SK-N-SH (cell line): ENCODE data around the gene RBM33. TPM values are rescaled to one million over a fixed set of nuclear protein-coding genes. Genes with fewer than 3 reads are reported as not detected.

Experiments
- CTCF ChIA-PET: fragments of 300-600, 350-600 bp; formaldehyde crosslinking; extraction: SDS; loops from one replicate; lab custom pipeline; 2021; lab: Yijun Ruan, JAX
- POLR2A ChIA-PET: fragments of 350-600 bp; sonication (Branson Sonifier 250); formaldehyde crosslinking; extraction: SDS; loops from one replicate; lab custom pipeline; 2020; ENCODE audit warnings: antibody characterized with exemption, inconsistent platforms; lab: Yijun Ruan, JAX
- DNase-seq: peaks from one replicate; pipeline ENCODE4 v3.0.0; 2012
- H2AFZ ChIP-seq: fragments of 200-600 bp; sonication (generic); 2 replicates; pipeline ENCODE4 v1.8.1; 2016; ENCODE audit warnings: antibody characterized with exemption, mild to moderate bottlenecking, low read depth
- H3F3A ChIP-seq: fragments of 200-600 bp; sonication (generic); replicated peaks from 2 replicates; pipeline ENCODE3; 2016; ENCODE audit warnings: antibody characterized with exemption, mild to moderate bottlenecking; ENCODE audit not compliant: insufficient read depth
- H3K27ac ChIP-seq, 2 experiments: fragments of 200-500 bp in 1 of 2; fragments of 200-600 bp in 1 of 2; sonication (Bioruptor generic) in 1 of 2; sonication (generic), shearing (Covaris generic) in 1 of 2; 2 replicates each; pipeline versions ENCODE4 v1.5.1 to v1.6.1; 2014 to 2016; ENCODE audit warnings: low read depth in 2 of 2, inconsistent platforms in 1 of 2, low read length in 1 of 2, mild to moderate bottlenecking in 1 of 2, mixed read lengths in 1 of 2
- H3K27me3 ChIP-seq: fragments of 200-600 bp; sonication (generic), shearing (Covaris generic); 2 replicates; pipeline ENCODE4 v1.6.1; 2016; ENCODE audit warnings: mixed run types; ENCODE audit not compliant: insufficient read depth
- H3K36me3 ChIP-seq, 2 experiments: fragments of 200-500 bp in 1 of 2; fragments of 200-600 bp in 1 of 2; sonication (Bioruptor generic) in 1 of 2; sonication (generic) in 1 of 2; replicated peaks in 1 of 2; 2 replicates each; pipeline versions ENCODE3 to v1.5.1; 2014 to 2016; ENCODE audit warnings: low read length in 1 of 2, mild to moderate bottlenecking in 1 of 2; ENCODE audit not compliant: insufficient read depth in 2 of 2, control insufficient read depth in 1 of 2
- H3K4me1 ChIP-seq, 2 experiments: fragments of 200-500 bp in 1 of 2; fragments of 200-600 bp in 1 of 2; sonication (Bioruptor generic) in 1 of 2; sonication (generic), shearing (Covaris generic) in 1 of 2; 2 replicates each; pipeline versions ENCODE4 v1.5.1 to v1.6.1; 2014 to 2016; ENCODE audit warnings: low read depth in 1 of 2, low read length in 1 of 2, mixed run types in 1 of 2; ENCODE audit not compliant: insufficient read depth in 2 of 2, control insufficient read depth in 1 of 2
- H3K4me2 ChIP-seq: fragments of 200-600 bp; sonication (generic), shearing (Covaris generic); 2 replicates; pipeline ENCODE4 v1.6.1; 2017; ENCODE audit warnings: mixed run types
- H3K4me3 ChIP-seq, 2 experiments: fragments of 200-500 bp in 1 of 2; fragments of 200-600 bp in 1 of 2; sonication (Bioruptor generic) in 1 of 2; sonication (generic), shearing (Covaris generic) in 1 of 2; 2 replicates each; pipeline versions ENCODE4 v1.5.1 to v1.8.1; 2014 to 2016; ENCODE audit warnings: low read depth in 2 of 2, inconsistent platforms in 1 of 2, low read length in 1 of 2, mild to moderate bottlenecking in 1 of 2, mixed read lengths in 1 of 2, moderate library complexity in 1 of 2
- H3K79me2 ChIP-seq: fragments of 200-600 bp; sonication (generic); 2 replicates; pipeline ENCODE4 v1.8.1; 2017; ENCODE audit warnings: mild to moderate bottlenecking; ENCODE audit not compliant: insufficient read depth
- H3K9ac ChIP-seq: fragments of 200-600 bp; sonication (generic); 2 replicates; pipeline ENCODE4 v1.6.1; 2017; ENCODE audit warnings: mixed run types
- H3K9me2 ChIP-seq: fragments of 200-600 bp; sonication (generic); 2 replicates; pipeline ENCODE4 v1.6.1; 2017; ENCODE audit warnings: mixed run types
- H3K9me3 ChIP-seq: fragments of 200-600 bp; sonication (generic); 2 replicates; pipeline ENCODE4 v1.6.1; 2017; ENCODE audit warnings: mixed run types, mild to moderate bottlenecking, moderate library complexity
- H4K20me1 ChIP-seq: fragments of 200-600 bp; sonication (generic); 2 replicates; pipeline ENCODE4 v1.6.1; 2017; ENCODE audit warnings: mild to moderate bottlenecking, mixed run types; ENCODE audit not compliant: insufficient read depth
- EP300 ChIP-seq, 2 experiments: IDR thresholded peaks; 2 replicates each; pipeline versions ENCODE4 v1.4.0 to v1.6.1; 2012; ENCODE audit warnings: borderline replicate concordance in 1 of 2, low read depth in 1 of 2, low read length in 1 of 2
- EZH2phosphoT487 ChIP-seq: fragments of 200-600 bp; sonication (generic); IDR thresholded peaks from 2 replicates; pipeline ENCODE4 v1.6.1; 2017; ENCODE audit warnings: low read depth, mixed run types, mild to moderate bottlenecking, antibody characterized with exemption, moderate library complexity, borderline replicate concordance
- FOSL2 ChIP-seq: IDR thresholded peaks from 2 replicates; pipeline ENCODE4 v1.4.0; 2012; ENCODE audit warnings: low read depth, mild to moderate bottlenecking, moderate library complexity, borderline replicate concordance
- GATA2 ChIP-seq: sonication (generic); formaldehyde crosslinking; IDR thresholded peaks from 2 replicates; pipeline ENCODE4 v1.5.0; 2020; ENCODE audit warnings: mild to moderate bottlenecking, missing genetic modification reagents
- MEF2A ChIP-seq: IDR thresholded peaks from 2 replicates; pipeline ENCODE4 v1.4.0; 2012; ENCODE audit warnings: low read depth, borderline replicate concordance
- RCOR1 ChIP-seq: fragments of 150-350 bp; IDR thresholded peaks from 2 replicates; pipeline ENCODE4 v1.6.1; 2017; ENCODE audit warnings: antibody characterized with exemption, low read length
- RXRA ChIP-seq: IDR thresholded peaks from 2 replicates; pipeline ENCODE4 v1.4.0; 2012; ENCODE audit warnings: low read depth, mild to moderate bottlenecking, borderline replicate concordance
- SIN3A ChIP-seq: IDR thresholded peaks from 2 replicates; pipeline ENCODE4 v1.6.1; 2012; ENCODE audit warnings: low read depth, mild to moderate bottlenecking, low read length, moderate library complexity, borderline replicate concordance
- SMC3 ChIP-seq: IDR thresholded peaks from 2 replicates; pipeline ENCODE4 v1.6.1; 2012; ENCODE audit warnings: low read depth, low read length, improper control_type of control experiment
- TEAD4 ChIP-seq: IDR thresholded peaks from 2 replicates; pipeline ENCODE4 v1.4.0; 2012; ENCODE audit warnings: mild to moderate bottlenecking, borderline replicate concordance; ENCODE audit not compliant: insufficient read depth
- WGBS: methylation state at CpG from one replicate; pipeline ENCODE4 v1.1.6; 2017; ENCODE audit warnings: low lambda C conversion rate; 5-methylcytosine and 5-hydroxymethylcytosine counted together
- polyA plus RNA-seq, 3 experiments: library from polyadenylated mRNA; depleted of rRNA; stranded (reverse); fragments of >200 nt; gene quantifications; 2 replicates each; pipeline ENCODE4 v1.2.3, GENCODE V29; 2012
- TF ChIP-seq, protein P1 (sequence below): fragments of 200-600 bp; sonication (generic); IDR thresholded peaks from 2 replicates; pipeline ENCODE4 v1.6.1; 2017; ENCODE audit warnings: antibody characterized with exemption, mild to moderate bottlenecking, moderate library complexity
- TF ChIP-seq, protein P2 (sequence below): IDR thresholded peaks from 2 replicates; pipeline ENCODE4 v1.4.0; 2012; ENCODE audit warnings: low read depth, borderline replicate concordance
- TF ChIP-seq, protein P3 (sequence below): fragments of 150-350 bp; IDR thresholded peaks from 2 replicates; pipeline ENCODE4 v1.6.1; 2017; ENCODE audit warnings: antibody characterized with exemption, low read length, low read depth, borderline replicate concordance
- TF ChIP-seq, protein P4 (sequence below): IDR thresholded peaks from 2 replicates; pipeline ENCODE4 v1.4.0; 2012; ENCODE audit warnings: low read depth, borderline replicate concordance

RBM33 gene
- polyA plus RNA-seq, 1 of the 3 experiments (the other 2 are of a cell fraction), result 13.8 TPM

DNA sequence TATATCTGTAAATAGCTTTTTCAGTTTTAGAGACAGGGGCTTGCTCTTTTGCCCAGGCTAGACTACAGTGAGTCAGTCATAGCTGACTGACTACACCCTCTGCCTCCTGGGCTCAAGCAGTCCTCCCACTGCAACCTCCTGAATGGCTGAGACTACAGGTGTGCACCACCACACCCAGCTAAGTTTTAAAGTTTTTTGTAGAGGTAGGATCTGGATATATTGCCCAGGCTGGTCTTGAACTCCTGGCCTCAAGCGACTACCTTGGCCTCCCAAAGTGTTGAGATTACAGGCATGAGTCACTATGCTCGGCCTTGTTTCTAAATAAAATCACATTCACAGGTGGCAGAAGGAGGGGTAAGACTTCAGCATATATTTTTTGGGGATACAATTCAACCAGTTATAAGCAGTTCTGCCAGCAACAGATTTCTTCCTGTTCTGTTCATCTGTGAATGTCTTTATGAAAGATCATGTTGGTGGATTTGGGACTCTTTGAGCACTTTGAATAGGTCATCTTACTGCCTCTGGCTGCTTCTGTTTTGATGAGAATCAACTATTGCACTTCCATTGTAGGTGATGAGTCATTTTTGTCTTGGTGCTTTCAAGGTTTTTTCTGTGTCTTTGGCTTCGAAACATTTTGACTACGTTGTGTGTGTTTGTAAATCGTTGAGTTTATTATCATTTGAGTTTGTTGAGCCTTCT, 15.7 kb downstream of the RBM33 start (continued):
- TF ChIP-seq, protein P1, sequence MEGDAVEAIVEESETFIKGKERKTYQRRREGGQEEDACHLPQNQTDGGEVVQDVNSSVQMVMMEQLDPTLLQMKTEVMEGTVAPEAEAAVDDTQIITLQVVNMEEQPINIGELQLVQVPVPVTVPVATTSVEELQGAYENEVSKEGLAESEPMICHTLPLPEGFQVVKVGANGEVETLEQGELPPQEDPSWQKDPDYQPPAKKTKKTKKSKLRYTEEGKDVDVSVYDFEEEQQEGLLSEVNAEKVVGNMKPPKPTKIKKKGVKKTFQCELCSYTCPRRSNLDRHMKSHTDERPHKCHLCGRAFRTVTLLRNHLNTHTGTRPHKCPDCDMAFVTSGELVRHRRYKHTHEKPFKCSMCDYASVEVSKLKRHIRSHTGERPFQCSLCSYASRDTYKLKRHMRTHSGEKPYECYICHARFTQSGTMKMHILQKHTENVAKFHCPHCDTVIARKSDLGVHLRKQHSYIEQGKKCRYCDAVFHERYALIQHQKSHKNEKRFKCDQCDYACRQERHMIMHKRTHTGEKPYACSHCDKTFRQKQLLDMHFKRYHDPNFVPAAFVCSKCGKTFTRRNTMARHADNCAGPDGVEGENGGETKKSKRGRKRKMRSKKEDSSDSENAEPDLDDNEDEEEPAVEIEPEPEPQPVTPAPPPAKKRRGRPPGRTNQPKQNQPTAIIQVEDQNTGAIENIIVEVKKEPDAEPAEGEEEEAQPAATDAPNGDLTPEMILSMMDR, result no peak
- TF ChIP-seq MEF2A (no peak), SMC3 (no peak)

DNA sequence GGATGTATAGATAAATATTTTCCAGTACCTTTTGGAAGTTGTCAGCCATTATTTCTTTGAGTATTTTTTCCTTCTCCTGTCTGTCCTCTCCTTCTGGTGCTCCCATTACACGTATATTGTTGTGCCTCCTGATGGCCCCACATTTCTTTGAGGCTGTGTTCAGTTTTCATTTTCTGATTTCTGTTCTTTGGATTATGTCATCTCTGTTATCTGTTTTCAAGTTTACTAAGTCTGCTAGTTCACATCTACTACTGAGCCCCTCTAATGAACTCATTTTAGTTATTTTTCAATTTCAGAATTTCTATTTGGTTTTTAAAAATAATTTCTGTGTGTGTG, 16.3 kb downstream of the RBM33 start:
- no peak for DNase-seq
- H3K79me2 ChIP-seq, result peaks cover 99% of the 10 kb centered on the region
- no peak overlapping the region for H3K4me2 ChIP-seq
- H3K27me3 ChIP-seq, result no peaks in the 10 kb centered on the region
- TF ChIP-seq TEAD4, result no peak
- TF ChIP-seq, protein P2, sequence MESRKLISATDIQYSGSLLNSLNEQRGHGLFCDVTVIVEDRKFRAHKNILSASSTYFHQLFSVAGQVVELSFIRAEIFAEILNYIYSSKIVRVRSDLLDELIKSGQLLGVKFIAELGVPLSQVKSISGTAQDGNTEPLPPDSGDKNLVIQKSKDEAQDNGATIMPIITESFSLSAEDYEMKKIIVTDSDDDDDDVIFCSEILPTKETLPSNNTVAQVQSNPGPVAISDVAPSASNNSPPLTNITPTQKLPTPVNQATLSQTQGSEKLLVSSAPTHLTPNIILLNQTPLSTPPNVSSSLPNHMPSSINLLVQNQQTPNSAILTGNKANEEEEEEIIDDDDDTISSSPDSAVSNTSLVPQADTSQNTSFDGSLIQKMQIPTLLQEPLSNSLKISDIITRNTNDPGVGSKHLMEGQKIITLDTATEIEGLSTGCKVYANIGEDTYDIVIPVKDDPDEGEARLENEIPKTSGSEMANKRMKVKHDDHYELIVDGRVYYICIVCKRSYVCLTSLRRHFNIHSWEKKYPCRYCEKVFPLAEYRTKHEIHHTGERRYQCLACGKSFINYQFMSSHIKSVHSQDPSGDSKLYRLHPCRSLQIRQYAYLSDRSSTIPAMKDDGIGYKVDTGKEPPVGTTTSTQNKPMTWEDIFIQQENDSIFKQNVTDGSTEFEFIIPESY, result no peak
- no peak for TF ChIP-seq SIN3A
- TF ChIP-seq GATA2, result no peak
- TF ChIP-seq, protein P3, sequence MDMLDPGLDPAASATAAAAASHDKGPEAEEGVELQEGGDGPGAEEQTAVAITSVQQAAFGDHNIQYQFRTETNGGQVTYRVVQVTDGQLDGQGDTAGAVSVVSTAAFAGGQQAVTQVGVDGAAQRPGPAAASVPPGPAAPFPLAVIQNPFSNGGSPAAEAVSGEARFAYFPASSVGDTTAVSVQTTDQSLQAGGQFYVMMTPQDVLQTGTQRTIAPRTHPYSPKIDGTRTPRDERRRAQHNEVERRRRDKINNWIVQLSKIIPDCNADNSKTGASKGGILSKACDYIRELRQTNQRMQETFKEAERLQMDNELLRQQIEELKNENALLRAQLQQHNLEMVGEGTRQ, result no peak
- TF ChIP-seq EZH2phosphoT487, result no peak
- no peak for TF ChIP-seq FOSL2
- no peak for TF ChIP-seq EP300 (IDR thresholded peaks at IDR 0.05; ENCODE audit: borderline replicate concordance in 1 of 2, low read depth in 1 of 2, low read length in 1 of 2)
- no peak for TF ChIP-seq RXRA
- TF ChIP-seq, protein P4, sequence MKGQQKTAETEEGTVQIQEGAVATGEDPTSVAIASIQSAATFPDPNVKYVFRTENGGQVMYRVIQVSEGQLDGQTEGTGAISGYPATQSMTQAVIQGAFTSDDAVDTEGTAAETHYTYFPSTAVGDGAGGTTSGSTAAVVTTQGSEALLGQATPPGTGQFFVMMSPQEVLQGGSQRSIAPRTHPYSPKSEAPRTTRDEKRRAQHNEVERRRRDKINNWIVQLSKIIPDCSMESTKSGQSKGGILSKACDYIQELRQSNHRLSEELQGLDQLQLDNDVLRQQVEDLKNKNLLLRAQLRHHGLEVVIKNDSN, result no peak
- no peak for TF ChIP-seq RCOR1
- peaks cover 98% of the 10 kb centered on the region for H4K20me1 ChIP-seq
- no peaks in the 10 kb centered on the region for H3K9me2 ChIP-seq
- H3K36me3 ChIP-seq, result peaks cover 0 to 5% of the 10 kb centered on the region in 2 experiments
- H3K27ac ChIP-seq, result no peak overlapping the region
- POLR2A ChIA-PET, result no interaction called here
- H3F3A ChIP-seq, result peaks cover 13% of the 10 kb centered on the region
- peaks cover 3 to 8% of the 10 kb centered on the region in 2 experiments; a peak in 3 of 4 replicates for H3K4me1 ChIP-seq
- no peaks in the 10 kb centered on the region for H3K9me3 ChIP-seq
- CTCF ChIA-PET, result interaction anchor here (0.6 kb wide), 1 partner anchor 76 kb away, joined by 3 read pairs; no protein-coding TSS in a partner anchor
- H3K9ac ChIP-seq, result no peak overlapping the region
- no peak overlapping the region for H3K4me3 ChIP-seq
- no peak overlapping the region for H2AFZ ChIP-seq
- WGBS, result 100% methylated on average over 1 of the region's 1 CpG
